ENCODE results near the gene LRRC74B.
"Not testable (repeated sequence)": the region's sequence is repeated elsewhere in the genome, so short reads cannot be mapped to it uniquely, and the experiment has no call there.

The LRRC74B gene

GRCh38 chr22:21077884-21078508 lies 32.2 kb downstream of the LRRC74B start:
- no peak for DNase-seq (ENCODE audit: low read depth)

GRCh38 chr22:21078916-21079315 lies 33.2 kb downstream of the LRRC74B start:
- DNase-seq (ENCODE audit: low read depth) = no peak

- no peak for DNase-seq (ENCODE audit: low read depth)
These were observed 33.7 kb downstream of the LRRC74B start for GRCh38 chr22:21079493-21079892.

GRCh38 chr22:21080435-21081137 lies 34.8 kb downstream of the LRRC74B start:
- DNase-seq (ENCODE audit: low read depth) = no peak

GRCh38 chr22:21082248-21082647 lies 36.5 kb downstream of the LRRC74B start:
- no peak for DNase-seq (ENCODE audit: low read depth)

GRCh38 chr22:21087119-21087518 lies 41.4 kb downstream of the LRRC74B start:
- DNase-seq (ENCODE audit: low read depth) = no peak

GRCh38 chr22:21087926-21088325 lies 42.2 kb downstream of the LRRC74B start:
- not testable (repeated sequence) for DNase-seq (ENCODE audit: low read depth)

GRCh38 chr22:21091220-21091619 lies 45.5 kb downstream of the LRRC74B start:
- DNase-seq (ENCODE audit: low read depth) = not testable (repeated sequence)

- DNase-seq (ENCODE audit: low read depth) = no peak
These were observed 47.2 kb downstream of the LRRC74B start for GRCh38 chr22:21092797-21093554.

- DNase-seq (ENCODE audit: low read depth) = not testable (repeated sequence)
These were observed 47.9 kb downstream of the LRRC74B start for GRCh38 chr22:21093555-21094137.

GRCh38 chr22:21094911-21095772 lies 49.4 kb downstream of the LRRC74B start:
- no peak for DNase-seq (ENCODE audit: low read depth)

GRCh38 chr22:21095773-21096107 lies 50.0 kb downstream of the LRRC74B start:
- DNase-seq (ENCODE audit: low read depth) = no peak

- DNase-seq (ENCODE audit: low read depth) = not testable (repeated sequence)
These were observed 51.1 kb downstream of the LRRC74B start for GRCh38 chr22:21096878-21097277.

- no peak for DNase-seq (ENCODE audit: low read depth)
These were observed 52.4 kb downstream of the LRRC74B start for GRCh38 chr22:21098099-21098671.

GRCh38 chr22:21099578-21099977 lies 53.8 kb downstream of the LRRC74B start:
- no peak for DNase-seq (ENCODE audit: low read depth)

- DNase-seq (ENCODE audit: low read depth) = no peak
These were observed 54.6 kb downstream of the LRRC74B start for GRCh38 chr22:21100149-21101032.

GRCh38 chr22:21101877-21102638 lies 56.3 kb downstream of the LRRC74B start:
- no peak for DNase-seq (ENCODE audit: low read depth)

- DNase-seq (ENCODE audit: low read depth) = peak; percentile 21
These were observed 57.0 kb downstream of the LRRC74B start for GRCh38 chr22:21102659-21103267.

- DNase-seq (ENCODE audit: low read depth) = no peak
These were observed 57.9 kb downstream of the LRRC74B start for GRCh38 chr22:21103633-21104032.

Data from T-helper 22 cell (primary cell).